Fibroblast of skin of back (primary cell): Measurements from ENCODE around the gene SSMEM1.

Experiments
- DNase-seq: peaks from one replicate; pipeline ENCODE4 v3.0.0-alpha.2; 2013

SSMEM1 gene

GRCh38 chr7:130254555-130254954 lies 46.9 kb downstream of the SSMEM1 start:
- DNase-seq, result no peak

GRCh38 chr7:130256704-130257103 lies 49.0 kb downstream of the SSMEM1 start:
- DNase-seq, result no peak

GRCh38 chr7:130258494-130259078 lies 50.9 kb downstream of the SSMEM1 start:
- DNase-seq, result no peak

- DNase-seq, result no peak
These were observed 54.8 kb downstream of the SSMEM1 start for GRCh38 chr7:130262448-130262847.

GRCh38 chr7:130263130-130263529 lies 55.5 kb downstream of the SSMEM1 start:
- DNase-seq, result no peak
